Transverse colon (tissue), 4 donors: Measurements from ENCODE around the gene DNAH2. TPM values are rescaled to one million over a fixed set of nuclear protein-coding genes. Genes with fewer than 3 reads are reported as not detected.

Experiments used
- DNase-seq: peaks from one replicate; pipeline ENCODE4 v3.0.0-alpha.2; 2019
- H3K27ac ChIP-seq, 4 donors: fragments of 200-600 bp; sonication (generic); 2 replicates each; pipeline ENCODE4 v1.5.1; 2016 to 2018; ENCODE audit warnings: inconsistent platforms in 4 of 4
- H3K27me3 ChIP-seq: fragments of 200-600 bp; sonication (generic); 2 replicates; pipeline ENCODE4 v1.5.1; 2017; ENCODE audit warnings: inconsistent platforms
- H3K36me3 ChIP-seq, 4 donors: fragments of 200-600 bp; sonication (generic); 2 replicates each; pipeline ENCODE4 v1.5.1; 2017 to 2019; ENCODE audit warnings: inconsistent platforms in 4 of 4
- H3K4me1 ChIP-seq, 4 donors: fragments of 200-600 bp; sonication (generic); 2 replicates each; pipeline ENCODE4 v1.5.1; 2017 to 2020; ENCODE audit warnings: inconsistent platforms in 4 of 4
- H3K4me3 ChIP-seq, 4 donors: fragments of 200-600 bp; sonication (generic); 1 replicate in 1 of 4; 2 replicates in 3 of 4; pipeline versions ENCODE4 v1.5.1 to v1.6.1; 2017 to 2019; ENCODE audit warnings: inconsistent platforms in 4 of 4
- H3K9me3 ChIP-seq, 2 donors: fragments of 200-600 bp; sonication (generic); 2 replicates each; pipeline ENCODE4 v1.5.1; 2017 to 2019; ENCODE audit warnings: inconsistent platforms in 2 of 2
- EP300 ChIP-seq: sonication (generic); formaldehyde crosslinking; IDR thresholded peaks from one replicate; pipeline ENCODE4 v1.6.1; 2017; ENCODE audit warnings: antibody characterized with exemption, low read depth
- POLR2A ChIP-seq: fragments of 450-650 bp; IDR thresholded peaks from one replicate; pipeline ENCODE4 v1.6.1; 2016; ENCODE audit warnings: antibody characterized with exemption, mild to moderate bottlenecking, moderate library complexity
- POLR2AphosphoS5 ChIP-seq, 3 donors: sonication (generic); formaldehyde crosslinking; IDR thresholded peaks; one replicate each; pipeline ENCODE4 v1.6.1; 2016; ENCODE audit warnings: antibody characterized with exemption in 3 of 3
- WGBS, 2 donors: methylation state at CpG; one replicate each; pipeline ENCODE4 v1.1.5; 2018; ENCODE audit warnings: low coverage in 1 of 2; 5-methylcytosine and 5-hydroxymethylcytosine counted together
- in situ Hi-C, 4 donors: fragments of 200-750 bp; cut with MboI; loops; one replicate each; pipeline versions ENCODE4 v1.15.0 to v1.15.1; 2017; ENCODE audit warnings: low sequenced_read_pairs in 3 of 4, low pct_ligation_motif_present in 1 of 4, low pct_unique_long_range_greater_than_20kb in 1 of 4
- intact Hi-C: fragments of 100-400 bp; cut with DNase I; formaldehyde crosslinking; loops from one replicate; pipeline ENCODE4 v1.15.1; 2023; ENCODE audit warnings: low total_unique reads
- total RNA-seq, 4 donors: library from RNA; depleted of rRNA; stranded (reverse); fragments of >200 nt; gene quantifications; one replicate each; pipeline ENCODE4 v1.1.0, GENCODE V29; 2016
- TF ChIP-seq, protein P1 (sequence below), 5 experiments: fragments of 200-600 bp in 3 of 5; fragments of 450-650 bp in 2 of 5; sonication (generic) in 3 of 5; IDR thresholded peaks; 1 replicate in 2 of 5; 2 replicates in 3 of 5; pipeline ENCODE4 v1.5.1; 2016 to 2017; ENCODE audit warnings: antibody characterized with exemption in 5 of 5, inconsistent platforms in 3 of 5, mild to moderate bottlenecking in 2 of 5, moderate library complexity in 1 of 5

DNAH2 gene
- total RNA-seq, 4 donors from 2014 or later: under 0.01 to 0.55 (median 0.18) TPM

GRCh38 chr17:7854851-7855659 lies 137.5 kb downstream of the DNAH2 start, which contains the start of gene TMEM88:
Gene TMEM88, plus strand, starts transcription at chr17:7855066. Its CDS starts 9 bp downstream, at chr17:7855075.
- WGBS, 2 donors: 49 to 61% methylated on average over 20 to 57 of the region's 57 CpGs
- intact Hi-C loops (loop anchor here (5.0 to 10.0 kb wide), 2 partner anchors 37 to 110 kb away; no protein-coding TSS in a partner anchor), in situ Hi-C loops (loop anchor here in 2 of 4 donors (25.0 kb wide), 1 partner anchor 132 kb away; no protein-coding TSS in a partner anchor)
- peaks cover 26 to 46% (median 37%) of the 10 kb centered on the region in 4 donors for H3K4me1 ChIP-seq
- TF ChIP-seq EP300 (no peak), POLR2AphosphoS5 (IDR thresholded peaks at IDR 0.05) (peak in 1 of 3 donors; percentile 4), POLR2A (no peak)
- TF ChIP-seq, protein P1, sequence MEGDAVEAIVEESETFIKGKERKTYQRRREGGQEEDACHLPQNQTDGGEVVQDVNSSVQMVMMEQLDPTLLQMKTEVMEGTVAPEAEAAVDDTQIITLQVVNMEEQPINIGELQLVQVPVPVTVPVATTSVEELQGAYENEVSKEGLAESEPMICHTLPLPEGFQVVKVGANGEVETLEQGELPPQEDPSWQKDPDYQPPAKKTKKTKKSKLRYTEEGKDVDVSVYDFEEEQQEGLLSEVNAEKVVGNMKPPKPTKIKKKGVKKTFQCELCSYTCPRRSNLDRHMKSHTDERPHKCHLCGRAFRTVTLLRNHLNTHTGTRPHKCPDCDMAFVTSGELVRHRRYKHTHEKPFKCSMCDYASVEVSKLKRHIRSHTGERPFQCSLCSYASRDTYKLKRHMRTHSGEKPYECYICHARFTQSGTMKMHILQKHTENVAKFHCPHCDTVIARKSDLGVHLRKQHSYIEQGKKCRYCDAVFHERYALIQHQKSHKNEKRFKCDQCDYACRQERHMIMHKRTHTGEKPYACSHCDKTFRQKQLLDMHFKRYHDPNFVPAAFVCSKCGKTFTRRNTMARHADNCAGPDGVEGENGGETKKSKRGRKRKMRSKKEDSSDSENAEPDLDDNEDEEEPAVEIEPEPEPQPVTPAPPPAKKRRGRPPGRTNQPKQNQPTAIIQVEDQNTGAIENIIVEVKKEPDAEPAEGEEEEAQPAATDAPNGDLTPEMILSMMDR (IDR thresholded peaks at IDR 0.05): no peak
- peaks cover 0 to 20% (median 9%) of the 10 kb centered on the region in 4 donors for H3K36me3 ChIP-seq
- H3K9me3 ChIP-seq: no peaks in the 10 kb centered on the region
- peak within 1 kb of the TSS in 2 of 4 donors; percentile 6 to 62 for H3K4me3 ChIP-seq
- no peak for DNase-seq
- H3K27ac ChIP-seq: peak within 1 kb of the TSS; percentile 90 to 97 (median 94)
- H3K27me3 ChIP-seq: no peaks in the 10 kb centered on the region

DNA sequence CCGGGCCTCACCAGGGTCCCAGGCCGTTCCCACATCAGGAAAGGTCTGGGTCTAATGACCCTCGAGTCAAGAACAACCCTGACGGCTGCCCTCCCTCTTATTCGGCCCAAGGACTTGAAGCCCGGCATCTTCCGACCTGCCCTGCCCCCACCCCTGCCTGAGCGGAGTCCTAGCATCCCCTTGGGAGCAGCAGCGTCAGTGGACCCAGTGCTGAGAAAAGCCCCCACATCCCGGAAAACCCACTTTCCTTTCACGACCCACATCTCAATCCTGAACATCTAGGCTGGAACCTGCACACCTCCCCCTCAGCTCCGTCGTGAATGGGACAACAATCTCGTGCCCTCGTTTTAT lies 138.1 kb downstream of the DNAH2 start:
- H3K4me3 ChIP-seq: peak overlapping the region in 2 of 4 donors; percentile 6 to 62
- peak overlapping the region; percentile 90 to 97 (median 94) for H3K27ac ChIP-seq
- H3K9me3 ChIP-seq: no peaks in the 10 kb centered on the region
- peaks cover 0 to 17% (median 7%) of the 10 kb centered on the region in 4 donors for H3K36me3 ChIP-seq
- in situ Hi-C loops: loop anchor here in 2 of 4 donors (25.0 kb wide), 1 partner anchor 132 kb away; no protein-coding TSS in a partner anchor
- peaks cover 26 to 46% (median 37%) of the 10 kb centered on the region in 4 donors for H3K4me1 ChIP-seq
- TF ChIP-seq EP300 (no peak), POLR2AphosphoS5 (IDR thresholded peaks at IDR 0.05) (no peak), POLR2A (no peak)
- TF ChIP-seq, protein P1 (IDR thresholded peaks at IDR 0.05): no peak
- 15 to 40% methylated on average over 1 to 15 of the region's 15 CpGs for WGBS, 2 donors
- DNase-seq: no peak
- intact Hi-C loops: loop anchor here (2.0 to 10.0 kb wide), 3 partner anchors 13 to 111 kb away; no protein-coding TSS in a partner anchor
- no peaks in the 10 kb centered on the region for H3K27me3 ChIP-seq

GRCh38 chr17:7856011-7856810 lies 138.7 kb downstream of the DNAH2 start:
- no peaks in the 10 kb centered on the region for H3K9me3 ChIP-seq
- H3K4me3 ChIP-seq: peak overlapping the region; percentile 50 to 62 (median 53)
- peak overlapping the region; percentile 90 to 97 (median 94) for H3K27ac ChIP-seq
- TF ChIP-seq EP300 (no peak), POLR2A (peak; percentile 41), POLR2AphosphoS5 (IDR thresholded peaks at IDR 0.05) (peak; percentile 48 to 60 (median 59))
- TF ChIP-seq, protein P1 (IDR thresholded peaks at IDR 0.05): no peak
- in situ Hi-C loops (loop anchor here in 2 of 4 donors (25.0 kb wide), 1 partner anchor 131 kb away; no protein-coding TSS in a partner anchor), intact Hi-C loops (loop anchor here (2.0 to 10.0 kb wide), 3 partner anchors 13 to 111 kb away; no protein-coding TSS in a partner anchor)
- H3K36me3 ChIP-seq: peaks cover 0 to 15% (median 6%) of the 10 kb centered on the region in 4 donors
- no peaks in the 10 kb centered on the region for H3K27me3 ChIP-seq
- peak; percentile 80 for DNase-seq
- 0 to 3% methylated on average over 1 to 29 of the region's 29 CpGs for WGBS, 2 donors
- H3K4me1 ChIP-seq: peaks cover 26 to 43% (median 35%) of the 10 kb centered on the region in 4 donors
